Transverse colon (tissue), 4 donors: ENCODE measurements around the gene LAMTOR4. TPM values are rescaled to one million over a fixed set of nuclear protein-coding genes. Genes with fewer than 3 reads are reported as not detected.
"Not testable (repeated sequence)": the region's sequence is repeated elsewhere in the genome, so short reads cannot be mapped to it uniquely, and the experiment has no call there.

ENCODE experiments used
- DNase-seq: peaks from one replicate; pipeline ENCODE4 v3.0.0-alpha.2; 2019
- H3K27ac ChIP-seq, 4 donors: fragments of 200-600 bp; sonication (generic); 2 replicates each; pipeline ENCODE4 v1.5.1; 2016 to 2018; ENCODE audit warnings: inconsistent platforms in 4 of 4
- H3K27me3 ChIP-seq: fragments of 200-600 bp; sonication (generic); 2 replicates; pipeline ENCODE4 v1.5.1; 2017; ENCODE audit warnings: inconsistent platforms
- H3K36me3 ChIP-seq, 4 donors: fragments of 200-600 bp; sonication (generic); 2 replicates each; pipeline ENCODE4 v1.5.1; 2017 to 2019; ENCODE audit warnings: inconsistent platforms in 4 of 4
- H3K4me1 ChIP-seq, 4 donors: fragments of 200-600 bp; sonication (generic); 2 replicates each; pipeline ENCODE4 v1.5.1; 2017 to 2020; ENCODE audit warnings: inconsistent platforms in 4 of 4
- H3K4me3 ChIP-seq, 4 donors: fragments of 200-600 bp; sonication (generic); 1 replicate in 1 of 4; 2 replicates in 3 of 4; pipeline versions ENCODE4 v1.5.1 to v1.6.1; 2017 to 2019; ENCODE audit warnings: inconsistent platforms in 4 of 4
- H3K9me3 ChIP-seq, 2 donors: fragments of 200-600 bp; sonication (generic); 2 replicates each; pipeline ENCODE4 v1.5.1; 2017 to 2019; ENCODE audit warnings: inconsistent platforms in 2 of 2
- CTCF ChIP-seq, 5 experiments: fragments of 200-600 bp in 3 of 5; fragments of 450-650 bp in 2 of 5; sonication (generic) in 3 of 5; IDR thresholded peaks; 1 replicate in 2 of 5; 2 replicates in 3 of 5; pipeline ENCODE4 v1.5.1; 2016 to 2017; ENCODE audit warnings: antibody characterized with exemption in 5 of 5, inconsistent platforms in 3 of 5, mild to moderate bottlenecking in 2 of 5, moderate library complexity in 1 of 5
- EP300 ChIP-seq: sonication (generic); formaldehyde crosslinking; IDR thresholded peaks from one replicate; pipeline ENCODE4 v1.6.1; 2017; ENCODE audit warnings: antibody characterized with exemption, low read depth
- POLR2A ChIP-seq: fragments of 450-650 bp; IDR thresholded peaks from one replicate; pipeline ENCODE4 v1.6.1; 2016; ENCODE audit warnings: antibody characterized with exemption, mild to moderate bottlenecking, moderate library complexity
- POLR2AphosphoS5 ChIP-seq, 3 donors: sonication (generic); formaldehyde crosslinking; IDR thresholded peaks; one replicate each; pipeline ENCODE4 v1.6.1; 2016; ENCODE audit warnings: antibody characterized with exemption in 3 of 3
- WGBS, 2 donors: methylation state at CpG; one replicate each; pipeline ENCODE4 v1.1.5; 2018; ENCODE audit warnings: low coverage in 1 of 2; 5-methylcytosine and 5-hydroxymethylcytosine counted together
- in situ Hi-C, 4 donors: fragments of 200-750 bp; cut with MboI; loops; one replicate each; pipeline versions ENCODE4 v1.15.0 to v1.15.1; 2017; ENCODE audit warnings: low sequenced_read_pairs in 3 of 4, low pct_ligation_motif_present in 1 of 4, low pct_unique_long_range_greater_than_20kb in 1 of 4
- intact Hi-C: fragments of 100-400 bp; cut with DNase I; formaldehyde crosslinking; loops from one replicate; pipeline ENCODE4 v1.15.1; 2023; ENCODE audit warnings: low total_unique reads
- total RNA-seq, 4 donors: library from RNA; depleted of rRNA; stranded (reverse); fragments of >200 nt; gene quantifications; one replicate each; pipeline ENCODE4 v1.1.0, GENCODE V29; 2016

Gene LAMTOR4
- total RNA-seq, 4 donors from 2014 or later, result 105 to 403 (median 256) TPM

- WGBS, 2 donors, result 34 to 51% methylated on average over 4 to 14 of the region's 14 CpGs
- TF ChIP-seq POLR2A (no peak), POLR2AphosphoS5 (IDR thresholded peaks at IDR 0.05) (no peak), CTCF (IDR thresholded peaks at IDR 0.05) (no peak), EP300 (no peak)
- Histone ChIP-seq H3K9me3 (no peaks in the 10 kb centered on the region), H3K4me3 (peak overlapping the region in 3 of 4 donors; percentile 34 to 63 (median 42)), H3K4me1 (peaks cover 12 to 21% (median 17%) of the 10 kb centered on the region in 4 donors), H3K27ac (peak overlapping the region in 2 of 4 donors; percentile 43 to 53), H3K36me3 (no peaks in the 10 kb centered on the region), H3K27me3 (peaks cover 6% of the 10 kb centered on the region)
- in situ Hi-C loops (no loop called here), intact Hi-C loops (no loop called here)
- DNase-seq, result no peak
These were observed 27.7 kb downstream of the LAMTOR4 start for GRCh38 chr7:100176096-100177044.

- no peaks in the 10 kb centered on the region for H3K36me3 ChIP-seq
- DNase-seq, result peak; percentile 97
- 14% methylated on average over 68 of the region's 78 CpGs; no CpG with 5 or more reads in 1 of the 2 donors for WGBS, 2 donors
- in situ Hi-C loops (no loop called here), intact Hi-C loops (no loop called here)
- no peak for TF ChIP-seq CTCF (IDR thresholded peaks at IDR 0.05)
- no peak for TF ChIP-seq POLR2A
- no peak for TF ChIP-seq EP300
- TF ChIP-seq POLR2AphosphoS5 (IDR thresholded peaks at IDR 0.05), result no peak
- H3K27me3 ChIP-seq, result no peaks in the 10 kb centered on the region
- H3K9me3 ChIP-seq, result no peaks in the 10 kb centered on the region
- H3K27ac ChIP-seq, result peak within 1 kb of the TSS; percentile 33 to 53 (median 42)
- H3K4me3 ChIP-seq, result peak within 1 kb of the TSS; percentile 34 to 63 (median 48)
- H3K4me1 ChIP-seq, result peaks cover 8 to 15% (median 14%) of the 10 kb centered on the region in 4 donors
These were observed 28.6 kb downstream of the LAMTOR4 start, which contains the start of the genes GPC2 and STAG3 for GRCh38 chr7:100177045-100178001. GPC2 (minus strand) TSS chr7:100177381; CDS start chr7:100177199, 182 bp downstream. STAG3 (plus strand) TSS chr7:100177918; CDS start chr7:100180557, 2,639 bp downstream.

GRCh38 chr7:100180084-100180483, 31.4 kb downstream of the LAMTOR4 start:
- H3K4me3 ChIP-seq, DNase-seq, H3K36me3 ChIP-seq, H3K9me3 ChIP-seq, H3K27me3 ChIP-seq, H3K27ac ChIP-seq, intact Hi-C loops, in situ Hi-C loops: not testable (repeated sequence)
- WGBS, 2 donors, result 99 to 100% methylated on average over 1 to 3 of the region's 3 CpGs
- peaks cover 8 to 15% (median 14%) of the 10 kb centered on the region in 4 donors for H3K4me1 ChIP-seq

- H3K4me1 ChIP-seq, in situ Hi-C loops, H3K27me3 ChIP-seq, intact Hi-C loops, H3K4me3 ChIP-seq, H3K9me3 ChIP-seq, H3K36me3 ChIP-seq, DNase-seq, H3K27ac ChIP-seq: not testable (repeated sequence)
- WGBS, 2 donors, result 20 to 84% methylated on average over 1 to 6 of the region's 6 CpGs
These were observed 33.9 kb downstream of the LAMTOR4 start for GRCh38 chr7:100182616-100183015.

GRCh38 chr7:100183090-100183489, 34.4 kb downstream of the LAMTOR4 start:
- H3K36me3 ChIP-seq, H3K4me1 ChIP-seq, in situ Hi-C loops: not testable (repeated sequence)

More at GRCh38 chr7:100183090-100183489, 34.4 kb downstream of the LAMTOR4 start:
- DNase-seq, H3K9me3 ChIP-seq, intact Hi-C loops, H3K27ac ChIP-seq, H3K27me3 ChIP-seq, H3K4me3 ChIP-seq: not testable (repeated sequence)
- 75% methylated on average over 6 of the region's 6 CpGs; no CpG with 5 or more reads in 1 of the 2 donors for WGBS, 2 donors
